NCI-H345 treated with DMSO at 0.1 percent for 48 hours (cell line): ENCODE results near the gene GOLT1A.
A peak's percentile ranks its signal among the peaks of the same experiment; 100 is the strongest.

Experiments
- DNase-seq: peaks from one replicate; lab custom pipeline; 2025; ENCODE audit not compliant: unreplicated experiment; lab: John Stamatoyannopoulos, UW

GOLT1A gene

DNA sequence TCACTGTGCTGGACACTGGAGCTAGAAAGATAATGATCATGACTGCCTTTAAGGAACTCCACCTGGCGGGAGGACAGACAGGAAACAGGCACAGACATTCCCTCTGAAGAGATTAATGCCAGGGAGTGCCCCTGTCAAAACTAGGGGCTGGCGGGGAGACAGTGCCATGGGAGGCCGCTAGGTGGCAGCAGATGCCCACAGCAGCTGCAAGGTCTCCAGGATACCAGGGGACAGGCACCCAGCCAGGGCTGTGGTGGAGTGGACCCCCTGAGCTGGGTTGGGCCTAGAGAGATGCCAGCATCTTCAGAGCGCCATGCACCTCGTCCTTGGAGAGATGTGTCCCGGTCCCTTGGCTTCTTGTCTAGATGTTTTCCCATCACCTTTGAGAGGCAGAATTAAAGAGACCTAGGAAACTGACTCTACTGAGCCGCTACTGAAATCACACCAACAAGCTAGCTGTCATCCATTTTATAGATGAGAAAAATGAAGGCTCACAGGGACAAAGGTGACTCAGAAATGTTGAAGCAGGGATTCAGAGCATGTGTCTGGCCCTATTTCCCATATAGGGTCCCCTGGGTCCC is 51.2 kb downstream of the GOLT1A start:
- DNase-seq = peak; percentile 63

DNA sequence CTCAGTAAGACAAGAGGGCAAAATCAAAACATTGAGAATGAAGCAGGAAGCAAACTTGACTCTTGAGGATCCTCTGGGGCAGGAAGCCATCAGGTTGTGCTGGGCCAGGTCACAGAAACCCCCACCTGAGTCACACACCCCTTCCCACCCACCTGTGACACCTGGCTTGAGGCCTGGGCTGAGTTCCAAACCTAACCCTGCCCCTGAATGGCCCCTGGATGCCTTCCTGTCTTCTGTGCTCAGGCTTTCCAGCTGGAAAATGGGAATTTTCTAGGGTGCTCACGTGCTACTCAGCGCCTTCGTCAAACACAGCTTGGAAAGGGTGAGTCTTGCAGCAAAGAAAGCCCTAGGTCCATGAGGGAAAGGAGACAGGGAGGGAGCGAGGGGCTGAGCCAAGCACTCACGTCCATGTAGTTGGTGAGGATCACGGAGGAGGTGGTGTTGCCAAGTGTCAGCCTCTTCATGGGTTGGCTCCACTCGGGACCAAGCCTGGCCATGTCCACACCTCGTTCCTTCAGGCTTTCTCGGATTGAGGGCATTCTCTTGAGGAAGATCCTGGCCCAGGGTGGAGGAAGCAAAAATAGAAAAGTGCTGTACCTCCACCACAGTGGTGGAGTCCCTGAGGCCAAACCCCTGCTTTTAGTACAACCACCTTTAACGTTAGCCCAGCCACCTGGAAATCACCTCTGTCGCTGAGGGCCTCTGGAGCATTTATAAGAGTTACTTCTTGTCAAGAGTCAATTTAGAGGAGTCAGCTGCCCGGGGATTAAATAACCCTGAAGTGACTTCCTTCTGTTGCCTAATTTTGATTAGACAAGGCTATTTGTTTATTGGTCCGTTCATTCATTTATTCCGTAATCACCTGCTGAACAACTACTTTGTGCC is 51.9 kb downstream of the GOLT1A start:
- DNase-seq = no peak

DNA sequence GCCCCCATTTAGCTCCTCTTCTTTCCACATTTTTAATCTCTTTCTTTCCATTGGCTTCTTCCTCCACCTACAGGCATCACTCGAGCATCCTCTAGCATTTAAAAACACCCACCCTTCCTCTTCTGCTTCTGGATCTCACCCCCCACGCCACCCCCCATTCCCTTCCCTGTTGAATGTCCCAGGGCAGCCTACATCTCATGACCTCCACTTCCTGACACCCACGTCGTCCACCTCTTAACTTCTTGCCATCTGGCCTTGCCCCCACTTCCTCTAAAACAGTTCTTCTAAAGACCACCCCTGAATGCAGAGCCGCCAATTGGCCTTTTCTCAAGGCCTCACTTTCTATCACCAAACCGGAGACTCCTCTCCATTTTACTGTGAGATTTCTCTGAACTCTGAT is 55.8 kb downstream of the GOLT1A start:
- DNase-seq = no peak

DNA sequence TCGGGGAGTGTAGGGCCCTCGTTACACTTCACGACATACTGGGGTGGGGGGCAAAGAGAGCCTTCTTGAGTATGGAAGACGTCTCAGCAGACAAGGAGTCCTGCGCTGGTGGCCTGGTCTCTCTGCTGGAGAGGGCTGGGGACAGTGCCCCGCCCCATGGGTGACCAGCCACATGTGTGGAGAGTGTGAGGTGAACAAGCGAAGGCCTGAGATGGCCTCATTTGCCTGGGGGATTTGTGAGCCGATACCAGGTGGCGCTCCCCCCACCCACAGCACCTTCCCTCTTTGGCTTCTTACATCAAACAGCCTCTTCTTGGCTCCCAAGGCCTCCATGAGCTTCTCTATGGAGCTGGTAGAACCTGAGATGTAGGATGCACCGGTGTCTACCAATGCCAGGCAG is 57.9 kb downstream of the GOLT1A start:
- no peak for DNase-seq

DNA sequence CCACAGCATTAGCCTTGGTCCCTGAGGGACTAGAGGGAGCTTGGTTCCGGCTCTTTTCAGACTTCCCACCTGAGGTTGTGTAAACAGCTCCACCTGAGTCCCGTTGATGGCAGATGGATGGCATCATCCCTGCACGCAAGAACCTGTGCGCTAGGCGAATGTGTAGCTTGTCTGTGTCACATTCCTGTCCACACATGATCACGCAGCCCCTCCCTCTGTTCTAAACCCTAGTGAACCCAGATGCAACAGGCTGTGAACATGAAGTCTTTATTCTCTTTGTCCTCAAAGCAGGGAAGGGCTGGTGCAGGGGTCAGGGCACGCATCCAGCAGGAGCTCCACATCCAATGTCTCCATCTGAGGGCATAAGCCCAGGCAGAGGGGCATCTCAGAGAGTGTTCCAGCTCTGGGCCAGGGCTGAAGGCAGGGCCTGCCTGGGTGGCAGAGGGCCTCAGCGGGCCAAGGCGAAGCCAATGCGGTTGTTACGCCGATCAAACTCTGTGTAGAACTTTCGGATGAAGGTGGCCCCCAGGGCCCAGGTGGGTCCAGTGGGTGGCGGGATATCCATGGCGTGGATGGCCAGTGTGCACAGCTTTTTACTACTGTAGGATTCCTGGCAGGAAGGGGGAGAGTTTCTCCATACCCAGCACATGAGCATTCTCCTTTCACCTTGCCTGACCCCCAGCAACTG is 59.1 kb downstream of the GOLT1A start:
- no peak for DNase-seq

DNA sequence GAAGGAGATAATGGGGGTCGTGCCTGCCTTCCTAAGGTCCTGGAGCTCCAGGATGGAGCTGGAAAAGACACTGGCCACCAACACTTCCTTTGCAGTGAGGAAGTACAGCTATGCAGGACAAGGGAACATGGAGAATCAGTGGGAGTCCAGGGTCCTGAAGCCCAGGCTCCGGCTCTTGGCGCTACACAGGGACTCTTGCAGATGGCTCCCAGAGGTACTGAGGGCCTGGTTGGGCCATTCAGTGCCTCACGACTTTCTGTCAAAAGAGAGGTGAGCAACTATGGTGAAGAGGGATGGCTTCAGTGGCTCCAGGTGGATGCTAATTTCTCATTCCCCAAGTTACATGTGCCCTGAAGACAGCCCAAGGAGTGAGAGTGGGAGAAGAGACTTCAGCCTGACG is 60.1 kb downstream of the GOLT1A start:
- no peak for DNase-seq

DNA sequence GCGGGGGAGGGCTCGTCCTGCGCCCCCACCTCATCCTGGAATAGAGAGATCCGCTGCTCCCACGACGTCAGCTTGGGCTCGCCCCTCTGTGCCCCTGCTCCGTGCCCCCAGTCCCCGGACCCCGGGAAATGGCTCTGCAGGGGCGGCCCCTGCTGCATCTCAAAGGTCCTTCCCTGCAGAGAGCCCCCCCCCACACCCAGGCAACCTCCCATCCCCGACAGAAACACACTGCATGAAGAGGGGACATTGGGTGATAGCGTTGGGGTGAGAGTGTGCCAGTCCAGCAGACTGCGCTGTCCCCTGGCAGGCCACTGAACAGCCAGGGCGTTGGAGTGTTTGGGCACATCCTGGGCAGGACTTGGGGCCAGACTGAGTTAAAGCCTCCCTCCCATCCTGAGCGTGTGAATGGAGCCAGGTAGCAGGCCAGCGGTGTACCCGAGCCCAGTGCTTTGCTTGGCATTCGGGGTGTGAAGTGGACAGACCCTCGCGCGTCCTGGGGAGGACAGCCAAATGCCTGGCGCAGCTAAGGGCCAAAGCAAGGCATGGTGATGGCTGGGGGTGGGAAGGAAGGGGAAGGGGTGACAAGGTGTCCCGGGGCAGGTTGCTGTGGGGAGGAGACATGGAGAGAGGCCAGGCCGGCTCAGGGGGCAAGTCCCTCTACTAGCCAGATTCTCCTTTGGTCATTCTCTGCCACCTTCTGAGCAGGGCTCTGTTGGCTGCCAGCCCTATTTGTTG is 61.3 kb downstream of the GOLT1A start:
- no peak for DNase-seq

DNA sequence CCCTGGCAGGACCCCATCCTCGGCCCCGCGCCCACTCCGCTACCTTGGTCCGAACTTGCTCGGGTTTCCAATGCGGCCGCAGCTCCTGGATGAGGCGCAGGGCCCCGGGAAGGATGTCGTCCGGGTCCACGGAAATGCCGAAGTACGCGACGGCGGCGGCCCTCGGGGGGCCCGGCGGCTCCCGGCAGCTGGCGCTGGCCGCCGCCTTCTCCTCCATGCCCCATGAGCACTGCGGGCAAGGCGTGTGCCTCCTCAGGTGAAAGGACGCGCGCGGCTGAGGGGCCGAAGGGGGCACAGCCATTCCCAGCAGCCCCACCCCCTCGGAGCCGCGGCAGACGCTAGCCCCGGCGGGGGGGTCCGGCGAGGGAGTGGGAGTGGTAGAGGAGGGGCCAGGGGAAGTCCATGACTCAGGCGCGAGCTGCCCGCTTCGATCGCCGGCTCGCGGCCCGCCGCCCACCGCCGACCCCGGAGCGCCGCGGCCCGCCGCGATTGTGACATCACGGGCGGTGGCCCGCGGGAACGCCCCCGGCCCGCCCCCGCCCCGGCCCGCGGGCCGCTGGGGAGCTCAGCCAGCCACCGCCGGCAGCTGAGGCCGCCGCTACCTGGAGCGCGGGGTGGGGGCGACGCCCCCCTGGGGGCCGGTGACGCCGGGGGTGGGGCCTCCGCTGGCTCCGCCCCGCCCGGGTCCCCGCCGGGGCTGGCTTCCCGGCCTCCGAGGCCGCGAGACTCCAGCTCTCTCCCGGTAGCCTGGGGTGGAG is 62.1 kb downstream of the GOLT1A start, which contains the start of gene ETNK2:
Gene ETNK2, minus strand, starts transcription at position 493 of the 758 bp plus-strand sequence. Its CDS starts 192 bp downstream, at position 301.
- peak; percentile 35 for DNase-seq

DNA sequence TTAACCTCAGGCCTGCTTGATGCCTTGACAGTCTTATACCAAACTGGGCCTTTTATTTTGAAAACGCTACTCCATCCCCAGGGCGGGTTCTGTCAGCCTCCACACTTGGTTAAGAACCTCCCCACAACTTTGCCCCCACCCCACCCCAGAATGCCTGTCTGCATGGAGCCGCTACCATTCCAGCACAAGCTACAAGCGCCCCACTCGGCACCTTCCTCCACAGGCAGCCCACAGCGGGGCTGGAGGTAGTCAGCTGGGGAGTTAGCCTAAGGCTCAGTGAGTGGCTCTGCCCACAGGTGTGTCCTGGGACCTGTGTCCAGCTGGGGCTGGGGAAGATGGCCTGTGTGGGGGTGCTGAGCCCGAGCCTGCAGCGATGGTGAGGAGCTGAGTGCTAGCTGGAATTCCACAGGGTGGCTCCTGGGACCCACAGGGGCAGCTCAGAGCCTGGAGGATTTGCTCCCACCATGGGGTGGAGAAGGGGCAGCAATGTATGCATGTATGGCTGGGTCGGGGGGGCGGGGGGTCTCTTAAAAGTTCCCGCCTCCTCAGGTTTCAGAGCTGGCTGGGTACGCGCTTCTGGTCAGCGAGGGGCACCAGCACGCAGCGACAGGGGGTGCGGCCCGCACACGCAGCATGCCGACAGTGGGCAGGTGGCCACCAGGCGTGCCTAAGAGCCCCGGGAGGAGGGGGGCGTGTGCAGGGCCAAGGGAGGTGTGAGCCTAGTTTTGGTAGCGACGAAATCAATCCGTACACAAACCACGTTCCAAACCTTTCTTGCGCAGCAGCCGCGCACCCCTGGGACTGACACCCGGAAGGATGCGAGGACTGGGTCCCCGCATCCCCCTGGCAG is 62.9 kb downstream of the GOLT1A start:
- DNase-seq = no peak

DNA sequence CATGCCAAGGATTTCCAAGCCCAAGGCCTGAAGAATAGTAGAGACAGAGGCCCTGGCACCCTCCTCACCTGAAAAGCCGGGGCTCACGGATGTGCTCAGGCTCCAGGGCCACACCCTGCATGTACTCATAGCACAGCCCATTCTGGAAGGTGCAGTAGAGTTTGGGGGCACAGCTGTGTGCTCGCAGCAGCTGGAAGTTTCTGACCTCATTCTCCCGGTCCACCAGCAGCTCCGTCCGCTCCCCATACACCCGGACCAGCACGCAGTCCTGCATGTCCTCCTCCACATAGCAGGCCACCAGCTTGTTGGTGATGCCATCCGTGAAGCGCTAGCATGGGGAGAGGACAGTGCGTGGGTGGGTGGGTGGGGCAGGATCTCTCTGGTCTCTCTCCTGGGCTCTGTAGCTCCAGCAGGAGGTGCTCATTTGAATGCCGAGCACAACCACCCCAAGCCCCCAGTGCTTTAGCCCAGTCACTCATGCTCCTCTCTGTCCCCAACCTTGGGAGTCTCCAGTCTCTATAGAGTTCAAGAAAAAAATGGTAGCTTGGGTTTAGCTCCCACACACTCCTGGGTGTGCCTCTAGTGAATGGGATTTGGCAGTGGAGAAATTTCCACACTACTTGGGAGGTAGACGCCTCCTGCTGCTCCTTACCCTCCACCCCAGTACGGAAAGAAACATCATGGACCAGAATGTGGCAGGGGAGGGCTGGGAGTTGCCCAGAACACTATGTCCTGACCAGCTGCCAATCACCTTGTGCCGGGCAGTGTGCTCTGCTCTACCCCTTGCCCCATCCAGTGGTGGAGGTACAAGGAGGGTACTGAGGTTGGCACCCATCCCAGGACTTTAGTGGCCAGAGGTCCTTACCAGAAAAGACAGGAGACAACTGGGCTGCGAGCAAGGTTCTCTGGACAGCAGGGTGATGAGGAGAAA is 63.9 kb downstream of the GOLT1A start:
- DNase-seq = no peak

DNA sequence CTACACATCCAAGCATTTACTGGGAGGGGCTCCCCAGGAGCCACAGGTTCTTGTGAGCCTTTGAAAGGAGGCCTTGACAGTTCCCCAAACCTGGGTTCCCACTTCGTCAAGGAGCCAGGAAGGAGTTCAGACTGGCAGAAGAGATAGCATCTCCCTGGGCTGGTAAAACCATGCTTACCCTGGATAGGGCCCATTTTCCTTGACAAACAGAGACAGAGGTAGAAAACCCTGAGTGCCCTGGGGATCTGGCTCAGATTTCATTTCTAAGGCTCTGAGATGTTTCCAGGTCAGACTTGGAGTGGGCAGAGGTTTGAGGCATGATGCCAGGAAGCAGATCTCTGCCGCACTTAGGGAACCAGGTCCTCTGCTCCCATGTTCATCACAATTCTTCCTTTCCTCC is 64.7 kb downstream of the GOLT1A start:
- no peak for DNase-seq
